B cell (primary cell): ENCODE results near the gene PFDN1. TPM values are rescaled to one million over a fixed set of nuclear protein-coding genes. Genes with fewer than 3 reads are reported as not detected.

Source experiments
- ATAC-seq: fragments of 200-7000 bp; cut with Tn5 transposase; one replicate; pipeline ENCODE4 v1.10.0; 2021; ENCODE audit warnings: low read depth, mild to moderate bottlenecking, moderate number of reproducible peaks, moderate library complexity
- CTCF ChIA-PET: fragments of 350-600 bp; sonication (Branson Sonifier 250); formaldehyde crosslinking; loops from one replicate; lab custom pipeline; 2021; ENCODE audit warnings: antibody characterized with exemption, inconsistent platforms; lab: Charles Lee
- POLR2A ChIA-PET: fragments of 350-600 bp; sonication (Branson Sonifier 250); formaldehyde crosslinking; loops from one replicate; lab custom pipeline; 2021; ENCODE audit warnings: antibody characterized with exemption; lab: Charles Lee
- DNase-seq: peaks from one replicate; pipeline ENCODE4 v3.0.0; 2013
- H2AFZ ChIP-seq: 2 replicates; pipeline ENCODE4 v1.6.1; 2012; ENCODE audit warnings: mild to moderate bottlenecking, low read depth, low read length; ENCODE audit not compliant: insufficient read depth, poor library complexity, severe bottlenecking
- H3K27ac ChIP-seq, 2 donors: 1 replicate in 1 of 2; 2 replicates in 1 of 2; pipeline ENCODE4 v1.5.1; 2012 to 2013; ENCODE audit warnings: low read length in 2 of 2, mild to moderate bottlenecking in 2 of 2, moderate library complexity in 1 of 2
- H3K27me3 ChIP-seq, 4 experiments: fragments of 200-600 bp in 1 of 4; sonication (generic) in 1 of 4; replicated peaks in 1 of 4; 1 replicate in 2 of 4; 2 replicates in 2 of 4; pipeline versions ENCODE4 v1.6.1 to v1.7.0; 2013 to 2016; ENCODE audit warnings: low read length in 3 of 4, mild to moderate bottlenecking in 2 of 4, mixed read lengths in 1 of 4, moderate library complexity in 1 of 4; ENCODE audit not compliant: insufficient read depth in 4 of 4, control insufficient read depth in 3 of 4; ENCODE audit errors: control extremely low read depth in 1 of 4
- H3K36me3 ChIP-seq, 2 experiments: replicated peaks in 1 of 2; 1 replicate in 1 of 2; 2 replicates in 1 of 2; pipeline versions ENCODE4 v1.6.1 to v1.7.1; 2013; ENCODE audit warnings: low read length in 1 of 2; ENCODE audit not compliant: insufficient read depth in 2 of 2, control insufficient read depth in 1 of 2; ENCODE audit errors: control extremely low read depth in 1 of 2, extremely low read depth in 1 of 2
- H3K4me1 ChIP-seq, 2 donors: fragments of 200-600 bp in 1 of 2; sonication (generic) in 1 of 2; 1 replicate in 1 of 2; 2 replicates in 1 of 2; pipeline versions ENCODE4 v1.5.1 to v1.6.1; 2013 to 2017; ENCODE audit warnings: low read length in 2 of 2; ENCODE audit not compliant: control insufficient read depth in 2 of 2, insufficient read depth in 2 of 2
- H3K4me2 ChIP-seq: replicated peaks from 2 replicates; pipeline ENCODE3; 2012; ENCODE audit warnings: mild to moderate bottlenecking, low read depth, low read length; ENCODE audit not compliant: poor library complexity, severe bottlenecking
- H3K4me3 ChIP-seq, 5 experiments: fragments of 200-600 bp in 1 of 5; sonication (generic) in 1 of 5; 1 replicate in 3 of 5; 2 replicates in 2 of 5; pipeline versions ENCODE4 v1.5.1 to v1.7.0; 2011 to 2016; ENCODE audit warnings: low read length in 4 of 5, mild to moderate bottlenecking in 4 of 5, low read depth in 2 of 5, control low read depth in 1 of 5, moderate library complexity in 1 of 5; ENCODE audit not compliant: insufficient read depth in 1 of 5; ENCODE audit errors: control extremely low read depth in 1 of 5, extremely low read depth in 1 of 5
- H3K79me2 ChIP-seq: fragments of 200-600 bp; sonication (generic); one replicate; pipeline ENCODE4 v1.6.0; 2016; ENCODE audit warnings: low read length; ENCODE audit not compliant: control insufficient read depth, insufficient read depth
- H3K9ac ChIP-seq: fragments of 200-600 bp; sonication (generic); 2 replicates; pipeline ENCODE4 v1.6.1; 2017; ENCODE audit warnings: mild to moderate bottlenecking, low read length, moderate library complexity
- H3K9me3 ChIP-seq, 3 donors: one replicate each; pipeline versions ENCODE4 v1.6.1 to v1.7.1; 2013; ENCODE audit warnings: low read length in 2 of 3; ENCODE audit not compliant: control insufficient read depth in 2 of 3, insufficient read depth in 1 of 3; ENCODE audit errors: control extremely low read depth in 1 of 3
- H4K20me1 ChIP-seq: 2 replicates; pipeline ENCODE4 v1.6.0; 2012; ENCODE audit warnings: mild to moderate bottlenecking, low read length; ENCODE audit not compliant: insufficient read depth, control insufficient read depth, poor library complexity, severe bottlenecking
- H3K27ac Mint-ChIP-seq: one replicate; pipeline ENCODE4 v1.8.0; 2021; ENCODE audit warnings: mixed read lengths
- H3K27me3 Mint-ChIP-seq: one replicate; pipeline ENCODE4 v1.8.0; 2021; ENCODE audit warnings: mixed read lengths
- H3K4me1 Mint-ChIP-seq: one replicate; pipeline ENCODE4 v1.8.0; 2021; ENCODE audit warnings: mixed read lengths
- H3K4me3 Mint-ChIP-seq: one replicate; pipeline ENCODE4 v1.8.0; 2021; ENCODE audit warnings: mixed read lengths
- H3K9me3 Mint-ChIP-seq: one replicate; pipeline ENCODE4 v1.8.0; 2022; ENCODE audit warnings: mixed read lengths; ENCODE audit not compliant: insufficient read depth
- EZH2 ChIP-seq: IDR thresholded peaks from 2 replicates; pipeline ENCODE4 v1.6.1; 2012; ENCODE audit warnings: borderline replicate concordance, low read depth, mild to moderate bottlenecking, moderate library complexity, low read length; ENCODE audit not compliant: insufficient read depth, poor library complexity, severe bottlenecking
- WGBS: methylation state at CpG from one replicate; pipeline ENCODE4 v1.1.5; 2013; ENCODE audit warnings: missing lambda C conversion rate; ENCODE audit not compliant: insufficient coverage; 5-methylcytosine and 5-hydroxymethylcytosine counted together
- intact Hi-C: fragments of 100-400 bp; cut with micrococcal nuclease; formaldehyde crosslinking; loops from one replicate; pipeline ENCODE4 v1.10.0; 2022
- polyA plus RNA-seq: library from polyadenylated mRNA; depleted of rRNA; stranded (reverse); fragments of >200 nt; gene quantifications from 2 replicates; pipeline ENCODE4 v1.2.3, GENCODE V29; 2012
- total RNA-seq, 2 donors: library from RNA; stranded (reverse); fragments of 120-200 nt in 1 of 2; gene quantifications; 1 replicate in 1 of 2; 2 replicates in 1 of 2; pipeline versions ENCODE4 v1.2.3 to v1.2.4, GENCODE V29; 2013 to 2022
- TF ChIP-seq, protein P1 (sequence below): fragments of 200-600 bp; IDR thresholded peaks from one replicate; pipeline ENCODE4 v1.8.0; 2022; ENCODE audit warnings: antibody characterized with exemption, mild to moderate bottlenecking

PFDN1 gene
- total and polyA plus RNA-seq, 2 donors (not counting 1 experiment from before 2014, with no cell fraction given), result 30.3 to 31.2 TPM

DNA sequence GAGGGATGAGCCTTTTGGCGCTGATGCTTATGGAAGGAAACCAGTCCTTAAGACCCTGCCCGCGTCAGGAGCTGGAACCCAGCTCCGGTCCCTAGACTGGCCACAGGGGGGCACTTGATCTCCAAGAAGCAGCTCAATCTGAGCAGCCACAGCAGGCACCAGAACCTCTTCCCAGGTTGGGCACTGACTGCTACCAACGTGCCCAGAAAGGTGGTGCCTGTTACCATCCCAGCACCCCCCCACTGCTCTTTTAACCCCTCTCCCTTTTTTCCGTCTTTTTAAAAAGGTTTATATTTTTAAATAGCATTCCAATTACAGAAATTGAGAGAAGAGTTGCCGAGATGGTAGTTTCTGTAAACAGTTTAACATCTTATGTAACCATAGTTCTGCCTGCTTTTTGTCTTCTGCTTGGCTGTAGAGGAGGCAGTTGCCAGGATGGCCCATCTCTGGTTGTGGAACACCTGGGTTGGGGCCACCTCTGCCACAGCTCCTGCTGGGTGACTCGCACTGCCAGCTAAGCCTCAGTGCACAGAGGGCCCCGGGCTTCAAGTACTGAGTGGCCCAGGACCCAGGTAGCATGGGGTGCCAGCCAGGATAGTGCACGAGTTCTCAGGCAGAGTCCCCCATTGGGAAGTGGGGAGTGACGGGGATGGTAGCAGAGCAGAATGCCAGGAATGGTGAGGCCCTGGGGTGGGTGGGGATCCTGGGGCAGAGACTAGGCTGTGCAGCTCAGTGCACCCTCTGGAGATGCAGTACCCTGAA, 62.8 kb downstream of the PFDN1 start:
- Histone ChIP-seq H3K4me1 (peaks cover 6 to 9% of the 10 kb centered on the region in 2 donors), H3K9me3 (no peaks in the 10 kb centered on the region), H3K27me3 (no peaks in the 10 kb centered on the region), H3K9ac (no peak overlapping the region), H2AFZ (no peak overlapping the region), H3K4me2 (no peak overlapping the region), H3K27ac (no peak overlapping the region), H3K36me3 (no peaks in the 10 kb centered on the region), H3K4me3 (no peak overlapping the region), H4K20me1 (no peaks in the 10 kb centered on the region), H3K79me2 (no peaks in the 10 kb centered on the region)
- POLR2A ChIA-PET, result no interaction called here
- whole genome bisulfite sequencing, result 47% methylated on average over 9 of the region's 11 CpGs
- Mint-ChIP-seq H3K9me3 (no peaks in the 10 kb centered on the region), H3K4me1 (peaks cover 8% of the 10 kb centered on the region), H3K27ac (no peak overlapping the region), H3K27me3 (no peaks in the 10 kb centered on the region), H3K4me3 (no peak overlapping the region)
- ATAC-seq, result peak; percentile 55
- CTCF ChIA-PET, result interaction anchor here (0.6 to 24.1 kb wide), 19 partner anchors 9 to 543 kb away, joined by 3 to 594 read pairs (median 4); partner anchors contain the start of genes HBEGF and SLC4A9
- TF ChIP-seq, protein P1, sequence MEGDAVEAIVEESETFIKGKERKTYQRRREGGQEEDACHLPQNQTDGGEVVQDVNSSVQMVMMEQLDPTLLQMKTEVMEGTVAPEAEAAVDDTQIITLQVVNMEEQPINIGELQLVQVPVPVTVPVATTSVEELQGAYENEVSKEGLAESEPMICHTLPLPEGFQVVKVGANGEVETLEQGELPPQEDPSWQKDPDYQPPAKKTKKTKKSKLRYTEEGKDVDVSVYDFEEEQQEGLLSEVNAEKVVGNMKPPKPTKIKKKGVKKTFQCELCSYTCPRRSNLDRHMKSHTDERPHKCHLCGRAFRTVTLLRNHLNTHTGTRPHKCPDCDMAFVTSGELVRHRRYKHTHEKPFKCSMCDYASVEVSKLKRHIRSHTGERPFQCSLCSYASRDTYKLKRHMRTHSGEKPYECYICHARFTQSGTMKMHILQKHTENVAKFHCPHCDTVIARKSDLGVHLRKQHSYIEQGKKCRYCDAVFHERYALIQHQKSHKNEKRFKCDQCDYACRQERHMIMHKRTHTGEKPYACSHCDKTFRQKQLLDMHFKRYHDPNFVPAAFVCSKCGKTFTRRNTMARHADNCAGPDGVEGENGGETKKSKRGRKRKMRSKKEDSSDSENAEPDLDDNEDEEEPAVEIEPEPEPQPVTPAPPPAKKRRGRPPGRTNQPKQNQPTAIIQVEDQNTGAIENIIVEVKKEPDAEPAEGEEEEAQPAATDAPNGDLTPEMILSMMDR, result peak; percentile 69
- TF ChIP-seq EZH2, result no peak
- intact Hi-C loops, result loop anchor here (1.0 to 5.0 kb wide), 4 partner anchors 42 to 117 kb away; partner anchors contain the start of gene PFDN1
- DNase-seq, result peak; percentile 65

DNA sequence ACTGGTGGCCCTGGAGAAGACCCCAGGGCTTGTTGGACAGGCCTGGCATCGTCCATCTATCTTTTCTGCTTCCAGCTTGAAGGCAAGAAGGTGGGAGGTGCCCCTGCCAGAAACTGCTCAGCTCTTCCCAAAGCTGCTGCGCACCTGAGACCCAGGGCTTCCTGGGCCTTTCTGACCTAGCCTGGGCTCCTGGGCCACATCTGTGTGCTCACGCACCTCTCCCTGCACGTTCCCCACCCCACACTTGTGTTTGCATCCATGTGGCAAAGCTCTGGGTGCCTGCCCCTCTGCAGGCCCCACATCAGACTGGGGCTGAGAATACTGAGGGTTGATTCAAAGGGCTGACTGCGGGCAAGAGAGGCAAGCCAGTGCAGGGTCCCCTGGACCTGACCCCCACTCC, 63.4 kb downstream of the PFDN1 start:
- Histone ChIP-seq H3K79me2 (no peaks in the 10 kb centered on the region), H2AFZ (no peak overlapping the region), H3K4me2 (no peak overlapping the region), H3K9ac (no peak overlapping the region), H3K27me3 (no peaks in the 10 kb centered on the region), H3K36me3 (no peaks in the 10 kb centered on the region), H3K4me1 (peaks cover 0 to 2% of the 10 kb centered on the region in 2 donors), H4K20me1 (no peaks in the 10 kb centered on the region), H3K9me3 (no peaks in the 10 kb centered on the region), H3K4me3 (no peak overlapping the region), H3K27ac (no peak overlapping the region)
- no peak for TF ChIP-seq EZH2
- TF ChIP-seq, protein P1, result no peak
- Mint-ChIP-seq H3K4me1 (peaks cover 1% of the 10 kb centered on the region), H3K4me3 (no peak overlapping the region), H3K9me3 (no peaks in the 10 kb centered on the region), H3K27me3 (no peaks in the 10 kb centered on the region), H3K27ac (no peak overlapping the region)
- ATAC-seq (no peak), DNase-seq (no peak)
- intact Hi-C loops, result no loop called here
- ChIA-PET CTCF (interaction anchor here (0.7 to 24.1 kb wide), 15 partner anchors 9 to 483 kb away, joined by 3 to 594 read pairs (median 4); partner anchors contain the start of genes HBEGF and SLC4A9), POLR2A (no interaction called here)
- WGBS, result 100% methylated on average over 2 of the region's 5 CpGs
